ENCODE results near the gene SMIM45.
A peak's percentile ranks its signal among the peaks of the same experiment; 100 is the strongest.

The SMIM45 gene

GRCh38 chr22:41970601-41971000, 18.7 kb downstream of the SMIM45 start:
- Histone ChIP-seq H3K4me1 (peaks cover 0 to 9% (median 0%) of the 10 kb centered on the region in 4 donors), H3K4me3 (no peak overlapping the region), H3K9me3 (no peaks in the 10 kb centered on the region), H3K27me3 (peaks cover 0 to 3% (median 0%) of the 10 kb centered on the region in 4 donors), H3K27ac (no peak overlapping the region), H3K36me3 (no peaks in the 10 kb centered on the region)
- DNase-seq (no peak), ATAC-seq (ENCODE audit: low FRiP score in 2 of 2) (no peak)
- TF ChIP-seq POLR2AphosphoS5 (IDR thresholded peaks at IDR 0.05) (no peak), CTCF (IDR thresholded peaks at IDR 0.05) (no peak), POLR2A (IDR thresholded peaks at IDR 0.05) (no peak), EP300 (IDR thresholded peaks at IDR 0.05) (no peak)
- 80 to 100% methylated on average over 2 of the region's 2 CpGs for WGBS, 2 donors

- ATAC-seq (ENCODE audit: low FRiP score in 2 of 2) (no peak), DNase-seq (no peak)
- H3K27me3 ChIP-seq: peaks cover 0 to 10% (median 4%) of the 10 kb centered on the region in 4 donors
- no peak overlapping the region for H3K4me3 ChIP-seq
- no peak overlapping the region for H3K27ac ChIP-seq
- TF ChIP-seq EP300 (IDR thresholded peaks at IDR 0.05): no peak
- TF ChIP-seq POLR2AphosphoS5 (IDR thresholded peaks at IDR 0.05): no peak
- no peak for TF ChIP-seq CTCF (IDR thresholded peaks at IDR 0.05)
- TF ChIP-seq POLR2A (IDR thresholded peaks at IDR 0.05): no peak
- peaks cover 2 to 16% (median 5%) of the 10 kb centered on the region in 4 donors for H3K4me1 ChIP-seq
- no peaks in the 10 kb centered on the region for H3K36me3 ChIP-seq
- 91 to 96% methylated on average over 7 to 10 of the region's 11 CpGs for WGBS, 2 donors
- no peaks in the 10 kb centered on the region for H3K9me3 ChIP-seq
Measured at GRCh38 chr22:41971431-41971830, 19.5 kb downstream of the SMIM45 start.

- Histone ChIP-seq H3K9me3 (no peaks in the 10 kb centered on the region), H3K27ac (no peak overlapping the region), H3K4me3 (no peak overlapping the region), H3K4me1 (peaks cover 9 to 16% (median 11%) of the 10 kb centered on the region in 4 donors), H3K27me3 (peaks cover 0 to 18% (median 12%) of the 10 kb centered on the region in 4 donors), H3K36me3 (no peaks in the 10 kb centered on the region)
- ATAC-seq (ENCODE audit: low FRiP score in 2 of 2) (no peak), DNase-seq (no peak)
- WGBS, 2 donors: 52 to 63% methylated on average over 10 of the region's 10 CpGs
- TF ChIP-seq EP300 (IDR thresholded peaks at IDR 0.05): no peak
Measured at GRCh38 chr22:41974691-41975290, 22.8 kb downstream of the SMIM45 start.

- ATAC-seq (ENCODE audit: low FRiP score in 2 of 2) (no peak), DNase-seq (no peak)
- WGBS, 2 donors: 71 to 72% methylated on average over 12 of the region's 12 CpGs
- no peak overlapping the region for H3K27ac ChIP-seq
- TF ChIP-seq EP300 (IDR thresholded peaks at IDR 0.05) (no peak), POLR2A (IDR thresholded peaks at IDR 0.05) (no peak), POLR2AphosphoS5 (IDR thresholded peaks at IDR 0.05) (no peak), CTCF (IDR thresholded peaks at IDR 0.05) (no peak)
- H3K27me3 ChIP-seq: peaks cover 0 to 18% (median 12%) of the 10 kb centered on the region in 4 donors
- no peaks in the 10 kb centered on the region for H3K36me3 ChIP-seq
- H3K4me3 ChIP-seq: no peak overlapping the region
- H3K4me1 ChIP-seq: peaks cover 9 to 16% (median 11%) of the 10 kb centered on the region in 4 donors
- no peaks in the 10 kb centered on the region for H3K9me3 ChIP-seq
Measured at GRCh38 chr22:41975299-41976069, 23.5 kb downstream of the SMIM45 start.

GRCh38 chr22:41976070-41976901, 24.3 kb downstream of the SMIM45 start:
- 8 to 30% methylated on average over 3 to 24 of the region's 72 CpGs for whole genome bisulfite sequencing, 2 donors
- peaks cover 0 to 18% (median 12%) of the 10 kb centered on the region in 4 donors for H3K27me3 ChIP-seq
- ATAC-seq (ENCODE audit: low FRiP score in 2 of 2): peak in 1 of 2 donors; percentile 50

More at GRCh38 chr22:41976070-41976901, 24.3 kb downstream of the SMIM45 start:
- Histone ChIP-seq H3K27ac (no peak overlapping the region), H3K4me1 (peaks cover 9 to 16% (median 11%) of the 10 kb centered on the region in 4 donors), H3K4me3 (peak overlapping the region in 3 of 4 donors; percentile 46 to 54 (median 52)), H3K36me3 (no peaks in the 10 kb centered on the region), H3K9me3 (no peaks in the 10 kb centered on the region)
- peak; percentile 50 to 92 for DNase-seq
- TF ChIP-seq CTCF (IDR thresholded peaks at IDR 0.05): no peak
- TF ChIP-seq EP300 (IDR thresholded peaks at IDR 0.05): no peak
- TF ChIP-seq POLR2AphosphoS5 (IDR thresholded peaks at IDR 0.05): no peak
- no peak for TF ChIP-seq POLR2A (IDR thresholded peaks at IDR 0.05)
